ENCODE data around the gene CST7.
"Not testable (repeated sequence)": the region's sequence is repeated elsewhere in the genome, so short reads cannot be mapped to it uniquely, and the experiment has no call there.

The CST7 gene

GRCh38 chr20:24937579-24937978, 11.5 kb upstream of the CST7 start:
- no peaks in the 10 kb centered on the region for H3K27me3 ChIP-seq (ENCODE audit: control insufficient read depth, insufficient read depth, low read length)
- DNase-seq (ENCODE audit: low read depth, low spot score) = no peak
- H3K4me1 ChIP-seq (ENCODE audit: control insufficient read depth, insufficient read depth, low read length) = no peaks in the 10 kb centered on the region
- H3K4me3 ChIP-seq (ENCODE audit: low read length) = no peak overlapping the region
- H3K36me3 ChIP-seq (ENCODE audit: control insufficient read depth, insufficient read depth, low read length) = no peaks in the 10 kb centered on the region
- WGBS (ENCODE audit: insufficient coverage, insufficient read length) = no CpG with 5 or more reads among the region's 1 CpG
- H3K27ac ChIP-seq (ENCODE audit: low read length) = no peak overlapping the region
- H3K9me3 ChIP-seq (ENCODE audit: control insufficient read depth, insufficient read depth, low read length) = no peaks in the 10 kb centered on the region

DNA sequence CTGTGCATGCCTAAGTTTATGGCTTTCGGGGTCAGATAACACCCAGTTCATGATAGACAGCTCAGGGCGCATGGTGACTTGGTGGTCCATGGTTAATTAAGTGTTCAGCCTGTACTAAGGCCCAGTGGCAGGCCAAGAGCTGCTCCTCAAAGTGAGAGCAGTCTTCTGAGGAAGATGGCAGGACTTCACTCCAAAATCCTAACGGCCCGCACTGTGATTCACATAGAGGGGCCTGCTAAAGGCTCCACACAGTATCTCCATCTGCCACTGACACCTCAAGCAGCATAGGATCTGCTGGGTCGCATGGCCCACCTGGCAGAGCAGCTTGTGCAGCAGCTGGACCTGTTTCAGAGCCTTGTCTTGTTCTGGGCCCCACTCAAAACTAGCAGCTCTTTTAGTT, 10.6 kb upstream of the CST7 start:
- DNase-seq (ENCODE audit: low read depth, low spot score) = no peak
- no CpG with 5 or more reads among the region's 5 CpGs for WGBS (ENCODE audit: insufficient coverage, insufficient read length)
- no peaks in the 10 kb centered on the region for H3K36me3 ChIP-seq (ENCODE audit: control insufficient read depth, insufficient read depth, low read length)
- H3K27me3 ChIP-seq (ENCODE audit: control insufficient read depth, insufficient read depth, low read length) = no peaks in the 10 kb centered on the region
- H3K27ac ChIP-seq (ENCODE audit: low read length) = no peak overlapping the region
- H3K4me3 ChIP-seq (ENCODE audit: low read length) = no peak overlapping the region
- H3K9me3 ChIP-seq (ENCODE audit: control insufficient read depth, insufficient read depth, low read length) = no peaks in the 10 kb centered on the region
- no peaks in the 10 kb centered on the region for H3K4me1 ChIP-seq (ENCODE audit: control insufficient read depth, insufficient read depth, low read length)

- DNase-seq (ENCODE audit: low read depth, low spot score) = no peak
- no peak overlapping the region for H3K4me3 ChIP-seq (ENCODE audit: low read length)
- H3K27me3 ChIP-seq (ENCODE audit: control insufficient read depth, insufficient read depth, low read length) = no peaks in the 10 kb centered on the region
- WGBS (ENCODE audit: insufficient coverage, insufficient read length) = no CpG with 5 or more reads among the region's 4 CpGs
- H3K4me1 ChIP-seq (ENCODE audit: control insufficient read depth, insufficient read depth, low read length) = no peaks in the 10 kb centered on the region
- H3K36me3 ChIP-seq (ENCODE audit: control insufficient read depth, insufficient read depth, low read length) = no peaks in the 10 kb centered on the region
- H3K9me3 ChIP-seq (ENCODE audit: control insufficient read depth, insufficient read depth, low read length) = no peaks in the 10 kb centered on the region
- no peak overlapping the region for H3K27ac ChIP-seq (ENCODE audit: low read length)
Measured at GRCh38 chr20:24939036-24939435, 10.0 kb upstream of the CST7 start.

DNA sequence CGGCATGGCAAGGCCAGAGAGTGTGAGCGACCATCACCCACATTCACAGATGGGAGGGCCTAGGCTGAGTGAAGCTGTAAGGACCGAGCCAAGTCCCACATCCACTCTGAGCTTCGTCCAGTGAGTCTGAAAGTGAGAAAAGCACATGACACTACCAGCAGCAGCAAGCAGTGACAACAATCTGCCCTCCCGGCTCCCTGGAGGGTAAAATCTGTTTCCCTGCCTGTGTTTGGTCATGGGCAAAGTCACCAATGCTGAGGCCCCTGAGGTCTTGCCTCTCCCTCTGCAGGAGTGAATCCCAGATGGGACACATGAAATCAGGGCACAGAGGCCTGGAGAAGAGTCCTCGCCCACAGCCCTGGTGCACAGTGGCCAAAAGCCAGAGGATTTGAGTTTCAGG, 6.4 kb upstream of the CST7 start:
- Histone ChIP-seq H3K27me3 (ENCODE audit: control insufficient read depth, insufficient read depth, low read length) (no peaks in the 10 kb centered on the region), H3K4me3 (ENCODE audit: low read length) (no peak overlapping the region), H3K36me3 (ENCODE audit: control insufficient read depth, insufficient read depth, low read length) (no peaks in the 10 kb centered on the region), H3K27ac (ENCODE audit: low read length) (no peak overlapping the region), H3K4me1 (ENCODE audit: control insufficient read depth, insufficient read depth, low read length) (no peaks in the 10 kb centered on the region), H3K9me3 (ENCODE audit: control insufficient read depth, insufficient read depth, low read length) (no peaks in the 10 kb centered on the region)
- WGBS (ENCODE audit: insufficient coverage, insufficient read length) = no CpG with 5 or more reads among the region's 6 CpGs
- no peak for DNase-seq (ENCODE audit: low read depth, low spot score)

DNA sequence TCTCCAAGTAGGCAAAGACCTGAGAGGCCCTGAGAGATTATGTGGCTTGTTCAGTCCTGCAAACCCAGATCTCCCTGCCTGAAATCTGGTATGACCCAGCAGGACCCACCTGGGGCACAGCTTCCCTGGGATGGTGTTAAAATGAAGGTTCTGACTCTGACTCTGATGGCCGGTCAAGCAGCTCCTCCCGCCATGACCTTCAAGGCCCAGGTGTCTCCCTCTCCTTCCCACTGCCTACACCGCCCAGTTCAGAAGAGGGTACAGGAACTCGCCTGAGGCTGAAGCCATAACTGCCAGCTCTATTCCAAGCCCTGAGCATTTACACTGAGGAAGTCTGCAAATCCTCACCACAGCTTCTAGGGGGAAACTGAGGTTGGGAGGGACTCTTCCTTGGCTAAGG, 5.9 kb upstream of the CST7 start:
- Histone ChIP-seq H3K4me1 (ENCODE audit: control insufficient read depth, insufficient read depth, low read length) (no peaks in the 10 kb centered on the region), H3K36me3 (ENCODE audit: control insufficient read depth, insufficient read depth, low read length) (no peaks in the 10 kb centered on the region), H3K4me3 (ENCODE audit: low read length) (no peak overlapping the region), H3K9me3 (ENCODE audit: control insufficient read depth, insufficient read depth, low read length) (no peaks in the 10 kb centered on the region), H3K27ac (ENCODE audit: low read length) (no peak overlapping the region), H3K27me3 (ENCODE audit: control insufficient read depth, insufficient read depth, low read length) (no peaks in the 10 kb centered on the region)
- DNase-seq (ENCODE audit: low read depth, low spot score) = no peak
- no CpG with 5 or more reads among the region's 4 CpGs for WGBS (ENCODE audit: insufficient coverage, insufficient read length)

- Histone ChIP-seq H3K36me3 (ENCODE audit: control insufficient read depth, insufficient read depth, low read length) (no peaks in the 10 kb centered on the region), H3K27me3 (ENCODE audit: control insufficient read depth, insufficient read depth, low read length) (no peaks in the 10 kb centered on the region), H3K27ac (ENCODE audit: low read length) (no peak overlapping the region), H3K4me1 (ENCODE audit: control insufficient read depth, insufficient read depth, low read length) (no peaks in the 10 kb centered on the region), H3K4me3 (ENCODE audit: low read length) (no peak overlapping the region), H3K9me3 (ENCODE audit: control insufficient read depth, insufficient read depth, low read length) (no peaks in the 10 kb centered on the region)
- WGBS (ENCODE audit: insufficient coverage, insufficient read length) = no CpG with 5 or more reads among the region's 3 CpGs
- no peak for DNase-seq (ENCODE audit: low read depth, low spot score)
Measured at GRCh38 chr20:24943731-24944130, 5.3 kb upstream of the CST7 start.

DNA sequence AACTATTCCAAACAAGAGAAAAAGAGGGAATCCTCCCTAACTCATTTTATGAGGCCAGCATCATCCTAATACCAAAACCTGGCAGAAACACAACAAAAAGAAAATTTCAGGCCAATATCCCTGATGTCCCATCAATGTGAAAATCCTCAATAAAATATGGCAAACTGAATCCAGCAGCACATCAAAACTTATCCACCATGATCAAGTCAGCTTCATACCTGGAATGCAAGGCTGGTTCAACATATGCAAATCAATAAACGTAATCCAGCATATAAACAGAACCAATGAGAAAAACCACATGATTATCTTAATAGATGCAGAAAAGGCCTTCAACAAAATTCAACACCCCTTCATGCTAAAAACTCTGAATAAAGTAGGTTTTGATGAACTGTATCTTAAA, 2.7 kb upstream of the CST7 start:
- DNase-seq (ENCODE audit: low read depth, low spot score); H3K27ac ChIP-seq (ENCODE audit: low read length); H3K9me3 ChIP-seq (ENCODE audit: control insufficient read depth, insufficient read depth, low read length); H3K4me1 ChIP-seq (ENCODE audit: control insufficient read depth, insufficient read depth, low read length); H3K4me3 ChIP-seq (ENCODE audit: low read length); H3K36me3 ChIP-seq (ENCODE audit: control insufficient read depth, insufficient read depth, low read length); H3K27me3 ChIP-seq (ENCODE audit: control insufficient read depth, insufficient read depth, low read length): not testable (repeated sequence)
- WGBS (ENCODE audit: insufficient coverage, insufficient read length) = no CpG with 5 or more reads among the region's 1 CpG

DNA sequence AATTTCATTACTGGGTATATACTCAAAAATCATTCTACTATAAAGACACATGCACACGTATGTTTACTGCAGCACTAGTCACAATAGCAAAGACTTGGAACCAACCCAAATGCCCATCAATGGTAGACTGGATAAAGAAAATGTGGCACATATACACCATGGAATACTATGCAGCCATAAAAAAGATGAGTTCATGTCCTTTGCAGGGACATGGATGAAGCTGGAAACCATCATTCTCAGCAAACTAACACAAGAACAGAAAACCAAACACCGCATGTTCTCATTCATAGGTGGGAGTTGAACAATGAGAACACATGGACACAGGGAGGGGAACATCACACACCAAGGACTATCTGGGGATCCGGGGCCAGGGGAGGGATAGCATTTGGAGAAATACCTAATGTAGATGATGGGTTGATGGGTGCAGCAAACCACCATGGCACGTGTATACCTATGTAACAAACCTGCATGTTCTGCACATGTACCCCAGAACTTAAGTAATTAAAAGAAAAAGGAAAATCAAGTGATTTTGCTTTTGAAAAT, 602 bp upstream of the CST7 start:
- not testable (repeated sequence) for H3K27ac ChIP-seq (ENCODE audit: low read length); H3K27me3 ChIP-seq (ENCODE audit: control insufficient read depth, insufficient read depth, low read length); H3K4me3 ChIP-seq (ENCODE audit: low read length); DNase-seq (ENCODE audit: low read depth, low spot score); H3K4me1 ChIP-seq (ENCODE audit: control insufficient read depth, insufficient read depth, low read length); H3K36me3 ChIP-seq (ENCODE audit: control insufficient read depth, insufficient read depth, low read length); H3K9me3 ChIP-seq (ENCODE audit: control insufficient read depth, insufficient read depth, low read length)
- WGBS (ENCODE audit: insufficient coverage, insufficient read length) = no CpG with 5 or more reads among the region's 4 CpGs

- no peaks in the 10 kb centered on the region for H3K36me3 ChIP-seq (ENCODE audit: control insufficient read depth, insufficient read depth, low read length)
- no peaks in the 10 kb centered on the region for H3K9me3 ChIP-seq (ENCODE audit: control insufficient read depth, insufficient read depth, low read length)
- H3K4me3 ChIP-seq (ENCODE audit: low read length) = no peak overlapping the region
- H3K4me1 ChIP-seq (ENCODE audit: control insufficient read depth, insufficient read depth, low read length) = 0 out of 2 replicates have a peak, but pooled peaks cover 1% of the 10 kb centered on the region
- no peaks in the 10 kb centered on the region for H3K27me3 ChIP-seq (ENCODE audit: control insufficient read depth, insufficient read depth, low read length)
- WGBS (ENCODE audit: insufficient coverage, insufficient read length) = no CpG with 5 or more reads among the region's 6 CpGs
- no peak overlapping the region for H3K27ac ChIP-seq (ENCODE audit: low read length)
- DNase-seq (ENCODE audit: low read depth, low spot score) = no peak
Measured at GRCh38 chr20:24949756-24950127, 673 bp downstream of the CST7 start.

DNA sequence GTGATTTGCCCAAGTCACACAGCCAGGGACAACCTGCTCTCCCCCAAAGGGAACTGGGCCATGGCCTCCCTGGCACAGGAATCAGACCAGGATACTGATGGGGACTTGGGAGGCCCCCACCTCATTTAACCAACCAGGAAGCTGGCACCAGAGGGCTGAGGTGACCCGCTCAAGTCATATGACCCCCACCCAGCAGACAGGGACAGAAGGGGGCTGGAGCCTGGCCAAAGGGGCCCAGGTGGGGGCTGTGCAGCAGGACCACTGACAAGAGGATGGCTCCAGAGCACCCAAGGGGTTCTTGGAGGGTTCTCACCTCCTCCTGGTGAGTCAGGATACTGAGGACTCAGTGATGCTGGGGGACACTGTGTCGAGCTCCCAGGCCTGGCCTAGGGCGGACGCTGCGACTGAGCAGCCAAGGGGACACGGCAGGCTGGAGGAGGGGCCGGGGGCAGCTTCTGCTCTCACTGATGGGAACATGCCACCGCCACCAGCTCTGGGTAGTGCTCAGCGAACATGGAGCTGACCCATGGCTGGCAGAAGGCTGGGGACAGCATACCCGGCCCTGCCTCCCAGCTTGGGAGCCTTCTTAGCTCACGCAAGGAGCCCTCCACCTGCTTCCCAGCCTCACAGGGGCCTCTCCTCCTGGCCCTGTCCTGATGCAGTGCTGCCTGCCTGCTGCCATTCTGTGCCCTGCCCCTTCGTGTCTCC, 1.2 kb downstream of the CST7 start:
- Histone ChIP-seq H3K4me1 (ENCODE audit: control insufficient read depth, insufficient read depth, low read length) (0 out of 2 replicates have a peak, but pooled peaks cover 1% of the 10 kb centered on the region), H3K27me3 (ENCODE audit: control insufficient read depth, insufficient read depth, low read length) (no peaks in the 10 kb centered on the region), H3K36me3 (ENCODE audit: control insufficient read depth, insufficient read depth, low read length) (no peaks in the 10 kb centered on the region), H3K9me3 (ENCODE audit: control insufficient read depth, insufficient read depth, low read length) (no peaks in the 10 kb centered on the region), H3K27ac (ENCODE audit: low read length) (no peak overlapping the region), H3K4me3 (ENCODE audit: low read length) (no peak overlapping the region)
- WGBS (ENCODE audit: insufficient coverage, insufficient read length) = no CpG with 5 or more reads among the region's 12 CpGs
- DNase-seq (ENCODE audit: low read depth, low spot score) = no peak
